IMR-90 (cell line): ENCODE data around the gene PLEKHJ1.

ENCODE experiments used
- BHLHE40 ChIP-seq: fragments of 150-350 bp; IDR thresholded peaks from 2 replicates; pipeline ENCODE4 v1.6.1; 2016; ENCODE audit warnings: mild to moderate bottlenecking, low read depth, low read length
- CEBPB ChIP-seq: IDR thresholded peaks from 2 replicates; pipeline ENCODE4 v1.6.1; 2012; ENCODE audit warnings: low read depth, low read length, improper control_type of control experiment
- CHD1 ChIP-seq: IDR thresholded peaks from 2 replicates; pipeline ENCODE4 v1.6.1; 2012; ENCODE audit warnings: low read depth, low read length, improper control_type of control experiment
- CTCF ChIP-seq: conservative IDR thresholded peaks from 2 replicates; pipeline ENCODE4 v1.5.1; 2012; ENCODE audit warnings: mild to moderate bottlenecking, low read depth, low read length, improper control_type of control experiment
- FOS ChIP-seq: fragments of 150-350 bp; IDR thresholded peaks from 2 replicates; pipeline ENCODE4 v1.6.1; 2016; ENCODE audit warnings: low read depth, low read length
- MAFK ChIP-seq: IDR thresholded peaks from 2 replicates; pipeline ENCODE4 v1.6.1; 2012; ENCODE audit warnings: low read depth, low read length, improper control_type of control experiment
- MAZ ChIP-seq: IDR thresholded peaks from 2 replicates; pipeline ENCODE4 v1.6.1; 2012; ENCODE audit warnings: low read depth, mild to moderate bottlenecking, low read length, improper control_type of control experiment, moderate library complexity, borderline replicate concordance
- NFE2L2 ChIP-seq: fragments of 150-350 bp; IDR thresholded peaks from 2 replicates; pipeline ENCODE4 v1.6.1; 2016; ENCODE audit warnings: low read depth, mild to moderate bottlenecking, low read length
- POLR2A ChIP-seq: IDR thresholded peaks from 2 replicates; pipeline ENCODE4 v1.6.1; 2012; ENCODE audit warnings: mild to moderate bottlenecking, low read depth, low read length
- RAD21 ChIP-seq: IDR thresholded peaks from 2 replicates; pipeline ENCODE4 v1.6.1; 2012; ENCODE audit warnings: low read length, improper control_type of control experiment
- RCOR1 ChIP-seq: IDR thresholded peaks from 2 replicates; pipeline ENCODE4 v1.6.1; 2012; ENCODE audit warnings: mild to moderate bottlenecking, low read length, improper control_type of control experiment; ENCODE audit not compliant: insufficient replicate concordance
- RFX5 ChIP-seq: IDR thresholded peaks from 2 replicates; pipeline ENCODE4 v1.8.0; 2012; ENCODE audit warnings: low read depth, mild to moderate bottlenecking, low read length, moderate library complexity
- SMC3 ChIP-seq: fragments of 150-350 bp; IDR thresholded peaks from 2 replicates; pipeline ENCODE4 v1.6.1; 2016; ENCODE audit warnings: low read depth, mild to moderate bottlenecking, antibody characterized with exemption, low read length, moderate library complexity
- USF2 ChIP-seq: fragments of 150-350 bp; IDR thresholded peaks from 2 replicates; pipeline ENCODE4 v1.6.1; 2017; ENCODE audit warnings: mild to moderate bottlenecking, antibody characterized with exemption, low read length, low read depth

GRCh38 chr19:2270423-2271233, 34.5 kb upstream of the PLEKHJ1 start:
- TF ChIP-seq CTCF: no peak
- TF ChIP-seq POLR2A: peak; percentile 86
- no peak for TF ChIP-seq USF2
- peak; percentile 64; the same call in 1 of the 2 replicates for TF ChIP-seq MAZ
- TF ChIP-seq NFE2L2: no peak
- TF ChIP-seq CHD1: no peak; the same call in 1 of the 2 replicates
- no peak for TF ChIP-seq SMC3
- TF ChIP-seq RFX5: no peak
- TF ChIP-seq MAFK: no peak
- no peak for TF ChIP-seq RCOR1
- TF ChIP-seq BHLHE40: no peak
- no peak for TF ChIP-seq RAD21
- TF ChIP-seq FOS: no peak
- peak; percentile 95 for TF ChIP-seq CEBPB
